Measurements from ENCODE around the gene PLEKHG4. TPM values are rescaled to one million over a fixed set of nuclear protein-coding genes. Genes with fewer than 3 reads are reported as not detected.

PLEKHG4 gene
- total RNA-seq, 2 donors from 2014 or later, result 7.7 to 57.8 TPM

GRCh38 chr16:67255553-67256221, 23.6 kb upstream of the PLEKHG4 start:
- intact Hi-C loops (cut with DNase I), result loop anchor here (5.0 kb wide), 1 partner anchor 142 kb away; no protein-coding TSS in a partner anchor
- Histone ChIP-seq H3K36me3 (no peaks in the 10 kb centered on the region), H3K9me3 (no peaks in the 10 kb centered on the region), H3K27ac (no peak overlapping the region), H3K4me1 (replicated peaks) (no peaks in the 10 kb centered on the region), H3K27me3 (replicated peaks; ENCODE audit: insufficient read depth) (no peaks in the 10 kb centered on the region), H3K4me3 (no peak overlapping the region)
- no peak for DNase-seq (ENCODE audit: low spot score)
- TF ChIP-seq POLR2AphosphoS5 (IDR thresholded peaks at IDR 0.05) (no peak), CTCF (IDR thresholded peaks at IDR 0.05) (no peak), POLR2A (IDR thresholded peaks at IDR 0.05) (no peak)
- 93% methylated on average over 15 of the region's 17 CpGs for WGBS

- no peaks in the 10 kb centered on the region for H3K36me3 ChIP-seq
- H3K4me1 ChIP-seq (replicated peaks), result no peaks in the 10 kb centered on the region
- WGBS, result 94% methylated on average over 11 of the region's 11 CpGs
- TF ChIP-seq POLR2A (IDR thresholded peaks at IDR 0.05) (no peak), CTCF (IDR thresholded peaks at IDR 0.05) (no peak), POLR2AphosphoS5 (IDR thresholded peaks at IDR 0.05) (no peak)
- H3K9me3 ChIP-seq, result no peaks in the 10 kb centered on the region
- intact Hi-C loops (cut with DNase I), result loop anchor here (5.0 kb wide), 1 partner anchor 141 kb away; no protein-coding TSS in a partner anchor
- H3K4me3 ChIP-seq, result no peak overlapping the region
- H3K27ac ChIP-seq, result no peak overlapping the region
- DNase-seq (ENCODE audit: low spot score), result no peak
- no peaks in the 10 kb centered on the region for H3K27me3 ChIP-seq (replicated peaks; ENCODE audit: insufficient read depth)
Observed at GRCh38 chr16:67256701-67257230, 22.6 kb upstream of the PLEKHG4 start.

- no peaks in the 10 kb centered on the region for H3K36me3 ChIP-seq
- no peak for DNase-seq (ENCODE audit: low spot score)
- no peaks in the 10 kb centered on the region for H3K9me3 ChIP-seq
- no peak for TF ChIP-seq POLR2A (IDR thresholded peaks at IDR 0.05)
- no peak for TF ChIP-seq CTCF (IDR thresholded peaks at IDR 0.05)
- TF ChIP-seq POLR2AphosphoS5 (IDR thresholded peaks at IDR 0.05), result no peak
- H3K27ac ChIP-seq, result no peak overlapping the region
- no peaks in the 10 kb centered on the region for H3K4me1 ChIP-seq (replicated peaks)
- intact Hi-C loops (cut with DNase I), result loop anchor here (5.0 kb wide), 1 partner anchor 140 kb away; no protein-coding TSS in a partner anchor
- 75% methylated on average over 4 of the region's 4 CpGs for WGBS
- H3K4me3 ChIP-seq, result no peak overlapping the region
- H3K27me3 ChIP-seq (replicated peaks; ENCODE audit: insufficient read depth), result no peaks in the 10 kb centered on the region
Observed at GRCh38 chr16:67257486-67258160, 21.7 kb upstream of the PLEKHG4 start.

- H3K36me3 ChIP-seq, result no peaks in the 10 kb centered on the region
- no peaks in the 10 kb centered on the region for H3K4me1 ChIP-seq (replicated peaks)
- H3K27me3 ChIP-seq (replicated peaks; ENCODE audit: insufficient read depth), result no peaks in the 10 kb centered on the region
- no peak for DNase-seq (ENCODE audit: low spot score)
- H3K27ac ChIP-seq, result no peak overlapping the region
- 95% methylated on average over 11 of the region's 11 CpGs for WGBS
- intact Hi-C loops (cut with DNase I), result loop anchor here (5.0 kb wide), 1 partner anchor 139 kb away; no protein-coding TSS in a partner anchor
- no peaks in the 10 kb centered on the region for H3K9me3 ChIP-seq
- H3K4me3 ChIP-seq, result no peak overlapping the region
- no peak for TF ChIP-seq POLR2A (IDR thresholded peaks at IDR 0.05)
Observed at GRCh38 chr16:67258161-67258835, 21.0 kb upstream of the PLEKHG4 start.

GRCh38 chr16:67259705-67260104, 19.6 kb upstream of the PLEKHG4 start:
- intact Hi-C loops (cut with DNase I), result loop anchor here (5.0 kb wide), 1 partner anchor 138 kb away; no protein-coding TSS in a partner anchor
- no peak for DNase-seq (ENCODE audit: low spot score)
- Histone ChIP-seq H3K36me3 (no peaks in the 10 kb centered on the region), H3K4me1 (replicated peaks) (no peaks in the 10 kb centered on the region), H3K27me3 (replicated peaks; ENCODE audit: insufficient read depth) (no peaks in the 10 kb centered on the region), H3K4me3 (no peak overlapping the region), H3K9me3 (no peaks in the 10 kb centered on the region), H3K27ac (no peak overlapping the region)
- no peak for TF ChIP-seq CTCF (IDR thresholded peaks at IDR 0.05)
- TF ChIP-seq POLR2AphosphoS5 (IDR thresholded peaks at IDR 0.05), result no peak
- no peak for TF ChIP-seq POLR2A (IDR thresholded peaks at IDR 0.05)
- 82% methylated on average over 12 of the region's 12 CpGs for WGBS
